Central memory CD8-positive, alpha-beta T cell (primary cell): ENCODE data around the gene PHKB.

Source experiments
- ATAC-seq: fragments of 150-1000 bp; cut with Tn5 transposase; replicated peaks from 2 replicates; pipeline ENCODE4 v1.10.0; 2022; ENCODE audit warnings: mild to moderate bottlenecking, moderate FRiP score, moderate number of reproducible peaks; ENCODE audit not compliant: poor library complexity, severe bottlenecking; ENCODE audit errors: extremely low read depth
- DNase-seq, 2 donors: peaks; one replicate each; pipeline ENCODE4 v3.0.0; 2021; ENCODE audit warnings: low spot score in 2 of 2
- H3K27ac Mint-ChIP-seq: one replicate; pipeline ENCODE4 v1.8.0; 2022; ENCODE audit warnings: low read depth, mild to moderate bottlenecking, moderate library complexity, mixed read lengths
- H3K27me3 Mint-ChIP-seq: one replicate; pipeline ENCODE4 v1.8.0; 2022; ENCODE audit warnings: mixed read lengths
- H3K36me3 Mint-ChIP-seq: one replicate; pipeline ENCODE4 v1.8.0; 2022; ENCODE audit warnings: mild to moderate bottlenecking, moderate library complexity, mixed read lengths; ENCODE audit not compliant: insufficient read depth
- H3K4me1 Mint-ChIP-seq: one replicate; pipeline ENCODE4 v1.8.0; 2022; ENCODE audit warnings: mixed read lengths
- H3K4me3 Mint-ChIP-seq: one replicate; pipeline ENCODE4 v1.8.0; 2022; ENCODE audit warnings: mild to moderate bottlenecking, moderate library complexity, mixed read lengths
- H3K9me3 Mint-ChIP-seq: one replicate; pipeline ENCODE4 v1.8.0; 2022; ENCODE audit warnings: mixed read lengths

Gene PHKB

GRCh38 chr16:47592232-47592631 lies 131.1 kb downstream of the PHKB start:
- Mint-ChIP-seq H3K36me3 (peaks cover 15% of the 10 kb centered on the region), H3K4me3 (peak overlapping the region; percentile 51), H3K27me3 (no peaks in the 10 kb centered on the region), H3K9me3 (no peaks in the 10 kb centered on the region), H3K4me1 (peaks cover 24% of the 10 kb centered on the region), H3K27ac (peak overlapping the region; percentile 68)
- ATAC-seq = no peak
- no peak for DNase-seq

- no peaks in the 10 kb centered on the region for H3K27me3 Mint-ChIP-seq
- no peak for ATAC-seq
- peaks cover 8% of the 10 kb centered on the region for H3K36me3 Mint-ChIP-seq
- peaks cover 9% of the 10 kb centered on the region for H3K4me1 Mint-ChIP-seq
- H3K9me3 Mint-ChIP-seq = no peaks in the 10 kb centered on the region
- H3K4me3 Mint-ChIP-seq = no peak overlapping the region
- DNase-seq = no peak
- no peak overlapping the region for H3K27ac Mint-ChIP-seq
These were observed 138.4 kb downstream of the PHKB start for GRCh38 chr16:47599512-47599911.

GRCh38 chr16:47600376-47600775 lies 139.2 kb downstream of the PHKB start:
- H3K4me3 Mint-ChIP-seq = no peak overlapping the region
- no peak overlapping the region for H3K27ac Mint-ChIP-seq
- peaks cover 10% of the 10 kb centered on the region for H3K36me3 Mint-ChIP-seq
- H3K4me1 Mint-ChIP-seq = peaks cover 9% of the 10 kb centered on the region
- H3K9me3 Mint-ChIP-seq = no peaks in the 10 kb centered on the region
- DNase-seq = no peak
- no peaks in the 10 kb centered on the region for H3K27me3 Mint-ChIP-seq
- no peak for ATAC-seq

- DNase-seq (no peak), ATAC-seq (no peak)
- H3K9me3 Mint-ChIP-seq = no peaks in the 10 kb centered on the region
- no peak overlapping the region for H3K27ac Mint-ChIP-seq
- H3K4me1 Mint-ChIP-seq = peaks cover 9% of the 10 kb centered on the region
- peaks cover 4% of the 10 kb centered on the region for H3K36me3 Mint-ChIP-seq
- H3K27me3 Mint-ChIP-seq = no peaks in the 10 kb centered on the region
- H3K4me3 Mint-ChIP-seq = no peak overlapping the region
These were observed 143.2 kb downstream of the PHKB start for GRCh38 chr16:47604306-47604705.

- peaks cover 3% of the 10 kb centered on the region for H3K36me3 Mint-ChIP-seq
- ATAC-seq = no peak
- no peaks in the 10 kb centered on the region for H3K27me3 Mint-ChIP-seq
- no peaks in the 10 kb centered on the region for H3K9me3 Mint-ChIP-seq
- H3K27ac Mint-ChIP-seq = peak overlapping the region; percentile 14
- H3K4me3 Mint-ChIP-seq = no peak overlapping the region
- H3K4me1 Mint-ChIP-seq = peaks cover 18% of the 10 kb centered on the region
- DNase-seq = no peak
These were observed 149.9 kb downstream of the PHKB start for GRCh38 chr16:47611042-47611441.

GRCh38 chr16:47611848-47612493 lies 150.8 kb downstream of the PHKB start:
- ATAC-seq = peak; percentile 14
- H3K4me1 Mint-ChIP-seq = peaks cover 18% of the 10 kb centered on the region
- H3K36me3 Mint-ChIP-seq = peaks cover 3% of the 10 kb centered on the region

GRCh38 chr16:47612711-47613110 lies 151.6 kb downstream of the PHKB start:
- ATAC-seq (no peak), DNase-seq (no peak)
- Mint-ChIP-seq H3K4me1 (peaks cover 18% of the 10 kb centered on the region), H3K36me3 (peaks cover 4% of the 10 kb centered on the region), H3K27me3 (no peaks in the 10 kb centered on the region), H3K9me3 (no peaks in the 10 kb centered on the region), H3K27ac (no peak overlapping the region), H3K4me3 (no peak overlapping the region)

More at GRCh38 chr16:47611848-47612493, 150.8 kb downstream of the PHKB start:
- H3K4me3 Mint-ChIP-seq = no peak overlapping the region
- H3K27me3 Mint-ChIP-seq = no peaks in the 10 kb centered on the region
- H3K9me3 Mint-ChIP-seq = no peaks in the 10 kb centered on the region
- DNase-seq = no peak
- no peak overlapping the region for H3K27ac Mint-ChIP-seq

GRCh38 chr16:47613251-47613650 lies 152.1 kb downstream of the PHKB start:
- ATAC-seq (no peak), DNase-seq (no peak)
- Mint-ChIP-seq H3K27me3 (no peaks in the 10 kb centered on the region), H3K27ac (no peak overlapping the region), H3K36me3 (peaks cover 4% of the 10 kb centered on the region), H3K4me1 (peaks cover 18% of the 10 kb centered on the region), H3K4me3 (no peak overlapping the region), H3K9me3 (no peaks in the 10 kb centered on the region)

- Mint-ChIP-seq H3K36me3 (peaks cover 3% of the 10 kb centered on the region), H3K27me3 (no peaks in the 10 kb centered on the region), H3K27ac (no peak overlapping the region), H3K4me3 (no peak overlapping the region), H3K4me1 (peaks cover 10% of the 10 kb centered on the region), H3K9me3 (no peaks in the 10 kb centered on the region)
- no peak for ATAC-seq
- DNase-seq = no peak
These were observed 156.6 kb downstream of the PHKB start for GRCh38 chr16:47617732-47618131.

GRCh38 chr16:47622451-47623176 lies 161.5 kb downstream of the PHKB start:
- DNase-seq = no peak
- H3K36me3 Mint-ChIP-seq = peaks cover 3% of the 10 kb centered on the region
- no peaks in the 10 kb centered on the region for H3K9me3 Mint-ChIP-seq
- H3K4me3 Mint-ChIP-seq = no peak overlapping the region
- no peak for ATAC-seq
- no peak overlapping the region for H3K27ac Mint-ChIP-seq
- H3K4me1 Mint-ChIP-seq = peaks cover 11% of the 10 kb centered on the region
- no peaks in the 10 kb centered on the region for H3K27me3 Mint-ChIP-seq

GRCh38 chr16:47624563-47624962 lies 163.4 kb downstream of the PHKB start:
- H3K4me3 Mint-ChIP-seq = no peak overlapping the region
- no peaks in the 10 kb centered on the region for H3K27me3 Mint-ChIP-seq
- H3K36me3 Mint-ChIP-seq = peaks cover 3% of the 10 kb centered on the region
- H3K27ac Mint-ChIP-seq = peak overlapping the region; percentile 0
- H3K9me3 Mint-ChIP-seq = no peaks in the 10 kb centered on the region
- peaks cover 11% of the 10 kb centered on the region for H3K4me1 Mint-ChIP-seq
- DNase-seq (no peak), ATAC-seq (no peak)

- H3K4me1 Mint-ChIP-seq = peaks cover 11% of the 10 kb centered on the region
- no peak overlapping the region for H3K4me3 Mint-ChIP-seq
- no peaks in the 10 kb centered on the region for H3K9me3 Mint-ChIP-seq
- peaks cover 3% of the 10 kb centered on the region for H3K36me3 Mint-ChIP-seq
- peak overlapping the region; percentile 0 for H3K27ac Mint-ChIP-seq
- no peak for ATAC-seq
- no peaks in the 10 kb centered on the region for H3K27me3 Mint-ChIP-seq
- no peak for DNase-seq
These were observed 164.0 kb downstream of the PHKB start for GRCh38 chr16:47625115-47625567.

GRCh38 chr16:47626246-47626645 lies 165.1 kb downstream of the PHKB start:
- no peaks in the 10 kb centered on the region for H3K27me3 Mint-ChIP-seq
- no peak overlapping the region for H3K4me3 Mint-ChIP-seq
- H3K36me3 Mint-ChIP-seq = peaks cover 1% of the 10 kb centered on the region
- no peak for DNase-seq
- H3K9me3 Mint-ChIP-seq = peaks cover 5% of the 10 kb centered on the region
- no peak overlapping the region for H3K27ac Mint-ChIP-seq
- peaks cover 16% of the 10 kb centered on the region for H3K4me1 Mint-ChIP-seq
- no peak for ATAC-seq
